OCI-LY7 (cell line): ENCODE results near the gene S1PR2. TPM values are rescaled to one million over a fixed set of nuclear protein-coding genes. Genes with fewer than 3 reads are reported as not detected.

ENCODE experiments used
- BruUV-seq: library from RNA; stranded (reverse); fragments of 400-500 nt; replicated peaks from 2 replicates; lab custom pipeline; 2021; lab: Mats Ljungman, UMichigan
- CTCF ChIA-PET: fragments of 300-600 bp; sonication (Branson Sonifier 250); formaldehyde crosslinking; loops from one replicate; lab custom pipeline; 2022; ENCODE audit warnings: antibody characterized with exemption; ENCODE audit not compliant: unreplicated experiment; lab: Charles Lee
- POLR2A ChIA-PET: fragments of 300-600 bp; sonication (Branson Sonifier 250); formaldehyde crosslinking; loops from one replicate; lab custom pipeline; 2022; ENCODE audit warnings: antibody characterized with exemption; lab: Charles Lee
- DNase-seq: peaks from one replicate; pipeline ENCODE4 v3.0.0-alpha.2; 2015; ENCODE audit warnings: low spot score
- H2AFZ ChIP-seq: fragments of 200-600 bp; sonication (generic), shearing (Covaris generic); 2 replicates; pipeline ENCODE4 v1.6.1; 2014; ENCODE audit warnings: mild to moderate bottlenecking, antibody characterized with exemption, low read length, moderate library complexity
- H3K27ac ChIP-seq: fragments of 200-600 bp; sonication (generic); 2 replicates; pipeline ENCODE4 v1.5.1; 2014; ENCODE audit warnings: mixed run types, low read depth, mild to moderate bottlenecking, moderate library complexity, low read length, inconsistent platforms; ENCODE audit not compliant: poor library complexity, severe bottlenecking
- H3K36me3 ChIP-seq: fragments of 200-600 bp; sonication (generic); 2 replicates; pipeline ENCODE4 v1.6.1; 2014; ENCODE audit warnings: mild to moderate bottlenecking, antibody characterized with exemption, low read length, moderate library complexity, mixed read lengths; ENCODE audit not compliant: insufficient read depth
- H3K4me1 ChIP-seq: fragments of 200-600 bp; sonication (generic); 2 replicates; pipeline ENCODE4 v1.5.1; 2014; ENCODE audit warnings: mild to moderate bottlenecking, low read length; ENCODE audit not compliant: insufficient read depth, poor library complexity, severe bottlenecking
- H3K4me2 ChIP-seq: fragments of 200-600 bp; sonication (generic); 2 replicates; pipeline ENCODE4 v1.6.1; 2014; ENCODE audit warnings: mild to moderate bottlenecking, low read length
- H3K4me3 ChIP-seq: fragments of 200-600 bp; sonication (generic); 2 replicates; pipeline ENCODE4 v1.5.1; 2014; ENCODE audit warnings: mild to moderate bottlenecking, low read depth, low read length; ENCODE audit not compliant: poor library complexity, severe bottlenecking
- H3K79me2 ChIP-seq: fragments of 200-600 bp; sonication (generic); 2 replicates; pipeline ENCODE4 v1.6.1; 2016; ENCODE audit warnings: low read depth, mild to moderate bottlenecking, low read length, moderate library complexity, mixed read lengths; ENCODE audit not compliant: insufficient read depth
- H3K9me2 ChIP-seq: fragments of 200-600 bp; sonication (generic); 2 replicates; pipeline ENCODE4 v1.6.1; 2016; ENCODE audit warnings: mild to moderate bottlenecking, low read length, mixed read lengths; ENCODE audit not compliant: insufficient read depth
- H3K9me3 ChIP-seq: fragments of 200-600 bp; sonication (generic); 2 replicates; pipeline ENCODE4 v1.6.1; 2014; ENCODE audit warnings: mild to moderate bottlenecking, mixed run types, low read length, mixed read lengths
- H4K20me1 ChIP-seq: fragments of 200-600 bp; sonication (generic); 2 replicates; pipeline ENCODE4 v1.6.1; 2014; ENCODE audit warnings: mild to moderate bottlenecking, antibody characterized with exemption, low read length, moderate library complexity, mixed read lengths; ENCODE audit not compliant: insufficient read depth
- EZH2phosphoT487 ChIP-seq: fragments of 200-600 bp; sonication (generic); IDR thresholded peaks from 2 replicates; pipeline ENCODE4 v1.6.1; 2018; ENCODE audit warnings: low read depth, borderline replicate concordance, mild to moderate bottlenecking, mixed run types, antibody characterized with exemption, low read length, moderate library complexity, mixed read lengths
- intact Hi-C: fragments of 100-400 bp; cut with micrococcal nuclease; formaldehyde crosslinking; loops from one replicate; pipeline ENCODE4 v1.10.0; 2022; ENCODE audit not compliant: unreplicated experiment
- total RNA-seq, 2 experiments: library from RNA; depleted of rRNA in 1 of 2; stranded (reverse); fragments of >200 nt in 1 of 2; shearing (Covaris generic) in 1 of 2; gene quantifications; 2 replicates each; pipeline ENCODE4 v1.2.3, GENCODE V29; 2014 to 2022
- TF ChIP-seq, protein P1 (sequence below): fragments of 200-600 bp; sonication (generic); conservative IDR thresholded peaks from 2 replicates; pipeline ENCODE4 v1.5.1; 2014; ENCODE audit warnings: mild to moderate bottlenecking, antibody characterized with exemption, low read length, moderate library complexity, mixed read lengths

Gene S1PR2
- total RNA-seq, 2 experiments from 2014 or later: 27.8 to 64.5 TPM

DNA sequence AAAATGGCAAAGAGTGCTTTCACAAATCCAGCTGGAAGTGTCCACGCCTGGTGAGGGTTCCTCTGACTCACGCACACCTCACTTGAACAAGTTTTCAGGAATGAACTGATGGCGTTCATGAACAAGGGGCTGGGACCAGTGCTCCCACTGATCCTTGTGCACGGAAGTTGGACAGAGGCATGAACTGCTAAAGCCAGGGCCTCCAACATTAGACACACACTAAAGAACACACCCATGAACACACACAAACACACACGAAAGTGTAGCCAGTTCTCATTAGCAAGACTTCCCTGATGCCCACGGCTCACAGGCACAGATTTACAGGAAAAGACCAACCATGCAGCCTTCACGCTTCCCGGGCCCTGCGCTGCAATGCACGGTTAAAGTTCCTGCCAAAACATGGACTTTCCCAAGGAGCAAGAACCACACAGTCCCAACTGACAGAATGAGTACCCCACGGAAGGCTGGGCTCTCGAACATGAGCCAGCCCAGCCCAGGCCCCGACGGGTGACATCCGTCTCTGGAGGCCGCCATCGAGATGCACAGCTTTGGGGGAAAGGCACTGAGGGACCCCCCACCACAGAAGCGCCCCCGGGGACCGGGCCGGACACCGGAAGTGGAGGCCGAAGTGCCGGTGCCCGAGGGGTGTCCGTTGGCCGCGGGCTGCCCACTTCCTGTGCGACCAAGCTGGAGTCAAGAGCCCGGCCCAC, 37.2 kb downstream of the S1PR2 start:
- H3K4me3 ChIP-seq: peak overlapping the region; percentile 92
- CTCF ChIA-PET: no interaction called here

DNA sequence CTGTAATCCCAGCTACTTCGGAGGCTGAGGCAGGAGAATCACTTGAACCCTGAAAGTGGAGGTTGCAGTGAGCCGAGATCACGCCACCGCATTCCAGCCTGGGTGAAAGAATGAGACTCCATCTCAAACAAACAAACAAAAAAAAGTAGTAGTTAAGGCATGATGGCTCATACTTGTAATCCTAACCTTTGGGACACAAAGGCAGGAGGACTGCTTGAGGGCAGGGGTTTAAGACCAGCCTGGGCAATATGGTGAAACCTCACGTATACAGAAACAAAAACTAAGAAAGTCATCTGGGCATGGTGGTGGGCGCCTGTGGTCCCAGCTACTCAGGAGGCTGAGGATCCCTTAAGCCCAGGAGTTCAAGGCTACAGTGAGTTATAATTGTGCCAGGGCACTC, 38.2 kb downstream of the S1PR2 start:
- peak overlapping the region; percentile 78 for H3K27ac ChIP-seq
- intact Hi-C loops: loop anchor here (5.0 kb wide), 1 partner anchor 44 kb away; no protein-coding TSS in a partner anchor
- TF ChIP-seq, protein P1, sequence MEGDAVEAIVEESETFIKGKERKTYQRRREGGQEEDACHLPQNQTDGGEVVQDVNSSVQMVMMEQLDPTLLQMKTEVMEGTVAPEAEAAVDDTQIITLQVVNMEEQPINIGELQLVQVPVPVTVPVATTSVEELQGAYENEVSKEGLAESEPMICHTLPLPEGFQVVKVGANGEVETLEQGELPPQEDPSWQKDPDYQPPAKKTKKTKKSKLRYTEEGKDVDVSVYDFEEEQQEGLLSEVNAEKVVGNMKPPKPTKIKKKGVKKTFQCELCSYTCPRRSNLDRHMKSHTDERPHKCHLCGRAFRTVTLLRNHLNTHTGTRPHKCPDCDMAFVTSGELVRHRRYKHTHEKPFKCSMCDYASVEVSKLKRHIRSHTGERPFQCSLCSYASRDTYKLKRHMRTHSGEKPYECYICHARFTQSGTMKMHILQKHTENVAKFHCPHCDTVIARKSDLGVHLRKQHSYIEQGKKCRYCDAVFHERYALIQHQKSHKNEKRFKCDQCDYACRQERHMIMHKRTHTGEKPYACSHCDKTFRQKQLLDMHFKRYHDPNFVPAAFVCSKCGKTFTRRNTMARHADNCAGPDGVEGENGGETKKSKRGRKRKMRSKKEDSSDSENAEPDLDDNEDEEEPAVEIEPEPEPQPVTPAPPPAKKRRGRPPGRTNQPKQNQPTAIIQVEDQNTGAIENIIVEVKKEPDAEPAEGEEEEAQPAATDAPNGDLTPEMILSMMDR: no peak
- TF ChIP-seq EZH2phosphoT487: no peak
- H4K20me1 ChIP-seq: peaks cover 29% of the 10 kb centered on the region
- ChIA-PET POLR2A (interaction anchor here (1.2 to 1.5 kb wide), 2 partner anchors 11 to 22 kb away, joined by 3 to 5 read pairs; no protein-coding TSS in a partner anchor), CTCF (no interaction called here)
- H3K4me1 ChIP-seq: peaks cover 80% of the 10 kb centered on the region
- peaks cover 85% of the 10 kb centered on the region for H3K79me2 ChIP-seq
- peaks cover 62% of the 10 kb centered on the region for H3K36me3 ChIP-seq
- no peak for DNase-seq
- no peaks in the 10 kb centered on the region for H3K9me2 ChIP-seq
- BruUV-seq: no TSS peak
- peaks cover 4% of the 10 kb centered on the region; the same call in 1 of the 2 replicates for H3K9me3 ChIP-seq
- peak overlapping the region; percentile 81 for H3K4me2 ChIP-seq
- H2AFZ ChIP-seq: no peak overlapping the region
- H3K4me3 ChIP-seq: peak overlapping the region; percentile 92

More for the DNA sequence above, 37.2 kb downstream of the S1PR2 start:
- peak; percentile 53 for DNase-seq
- peaks cover 5% of the 10 kb centered on the region; the same call in 1 of the 2 replicates for H3K9me3 ChIP-seq
- peaks cover 52% of the 10 kb centered on the region for H3K36me3 ChIP-seq
- H3K27ac ChIP-seq: peak overlapping the region; percentile 78
- POLR2A ChIA-PET: interaction anchor here (1.1 kb wide), 1 partner anchor 42 kb away, joined by 4 read pairs; no protein-coding TSS in a partner anchor
- H4K20me1 ChIP-seq: peaks cover 21% of the 10 kb centered on the region
- H3K4me2 ChIP-seq: peak overlapping the region; percentile 81
- TSS peak; percentile 61 for BruUV-seq
- no peak overlapping the region for H2AFZ ChIP-seq
- no peak for TF ChIP-seq EZH2phosphoT487
- TF ChIP-seq, protein P1: no peak
- H3K9me2 ChIP-seq: no peaks in the 10 kb centered on the region
- intact Hi-C loops: loop anchor here (2.0 to 5.0 kb wide), 2 partner anchors 43 to 57 kb away; no protein-coding TSS in a partner anchor
- peaks cover 79% of the 10 kb centered on the region for H3K79me2 ChIP-seq
- peaks cover 80% of the 10 kb centered on the region for H3K4me1 ChIP-seq
